HepG2 (cell line): ENCODE results near the gene NUP85. TPM values are rescaled to one million over a fixed set of nuclear protein-coding genes. Genes with fewer than 3 reads are reported as not detected.

Experiments
- CBX2 ChIP-seq, 2 experiments: fragments of 200-600 bp in 1 of 2; sonication (generic); formaldehyde crosslinking in 1 of 2; IDR thresholded peaks; 2 replicates each; pipeline versions ENCODE4 v1.7.0 to v1.8.1; 2018 to 2022; ENCODE audit warnings: low read depth in 2 of 2, low read length in 1 of 2, mild to moderate bottlenecking in 1 of 2, missing genetic modification reagents in 1 of 2
- HDAC6 ChIP-seq: fragments of 200-600 bp; sonication (generic); IDR thresholded peaks from 2 replicates; pipeline ENCODE4 v1.7.0; 2017; ENCODE audit warnings: mild to moderate bottlenecking, antibody characterized with exemption, low read length, low read depth
- HIC2 ChIP-seq: sonication (generic); formaldehyde crosslinking; IDR thresholded peaks from 2 replicates; pipeline ENCODE4 v1.9.0; 2022; ENCODE audit warnings: low read depth, missing genetic modification reagents
- HNRNPL ChIP-seq: fragments of 200-400 bp; formaldehyde crosslinking; IDR thresholded peaks from 2 replicates; pipeline ENCODE4 v1.6.1; 2017; ENCODE audit warnings: mild to moderate bottlenecking, low read depth, low read length
- IRF1 ChIP-seq: sonication (generic); formaldehyde crosslinking; IDR thresholded peaks from 2 replicates; pipeline ENCODE4 v1.4.0; 2020; ENCODE audit warnings: low read depth, mild to moderate bottlenecking, missing genetic modification reagents
- MAX ChIP-seq: IDR thresholded peaks from 2 replicates; pipeline ENCODE4 v1.6.1; 2012; ENCODE audit warnings: inconsistent platforms
- MEIS2 ChIP-seq: sonication (generic); formaldehyde crosslinking; IDR thresholded peaks from 2 replicates; pipeline ENCODE4 v1.9.0; 2021; ENCODE audit warnings: mild to moderate bottlenecking, missing genetic modification reagents
- NCOA2 ChIP-seq: sonication (generic); formaldehyde crosslinking; IDR thresholded peaks from 2 replicates; pipeline ENCODE4 v1.8.0; 2022; ENCODE audit warnings: inconsistent platforms
- NR2F1 ChIP-seq, 2 experiments: fragments of 450-650 bp in 1 of 2; formaldehyde crosslinking in 1 of 2; IDR thresholded peaks; 2 replicates each; pipeline versions ENCODE4 v1.5.0 to v1.6.1; 2016 to 2020; ENCODE audit warnings: mild to moderate bottlenecking in 1 of 2, missing compliant biosample characterization in 1 of 2, missing genetic modification reagents in 1 of 2, moderate library complexity in 1 of 2
- PPARG ChIP-seq: conservative IDR thresholded peaks from 2 replicates; pipeline ENCODE4 v1.6.1; 2016; ENCODE audit warnings: missing biosample characterization, missing genetic modification reagents
- SYNCRIP ChIP-seq: fragments of 200-400 bp; formaldehyde crosslinking; IDR thresholded peaks from 2 replicates; pipeline ENCODE4 v1.6.1; 2018; ENCODE audit warnings: mild to moderate bottlenecking, low read depth, low read length; ENCODE audit not compliant: insufficient read depth
- TARDBP ChIP-seq: sonication (generic); formaldehyde crosslinking; IDR thresholded peaks from 2 replicates; pipeline ENCODE4 v1.8.0; 2022; ENCODE audit warnings: mild to moderate bottlenecking, missing genetic modification reagents
- ZBTB38 ChIP-seq: sonication (generic); formaldehyde crosslinking; IDR thresholded peaks from 2 replicates; pipeline ENCODE4 v1.5.1; 2020; ENCODE audit warnings: mild to moderate bottlenecking, missing genetic modification reagents
- ZNF142 ChIP-seq: sonication (generic); formaldehyde crosslinking; IDR thresholded peaks from 2 replicates; pipeline ENCODE4 v1.4.0; 2020; ENCODE audit warnings: missing genetic modification reagents
- ZNF292 ChIP-seq: sonication (generic); formaldehyde crosslinking; IDR thresholded peaks from 2 replicates; pipeline ENCODE4 v1.8.1; 2022; ENCODE audit warnings: mild to moderate bottlenecking, low read depth, missing genetic modification reagents, borderline replicate concordance
- ZNF572 ChIP-seq: sonication (generic); formaldehyde crosslinking; IDR thresholded peaks from 2 replicates; pipeline ENCODE4 v1.5.1; 2020; ENCODE audit warnings: mild to moderate bottlenecking, missing genetic modification reagents
- ZNF589 ChIP-seq: sonication (generic); formaldehyde crosslinking; conservative IDR thresholded peaks from 2 replicates; pipeline ENCODE4 v1.8.0; 2022; ENCODE audit warnings: mild to moderate bottlenecking, moderate library complexity, missing genetic modification reagents
- ZNF616 ChIP-seq: sonication (generic); formaldehyde crosslinking; IDR thresholded peaks from 2 replicates; pipeline ENCODE4 v1.5.0; 2020; ENCODE audit warnings: low read depth, mild to moderate bottlenecking, missing genetic modification reagents
- ZNF83 ChIP-seq: sonication (generic); formaldehyde crosslinking; IDR thresholded peaks from 2 replicates; pipeline ENCODE4 v1.4.0; 2020; ENCODE audit warnings: missing genetic modification reagents, mild to moderate bottlenecking, borderline replicate concordance
- ZSCAN9 ChIP-seq: IDR thresholded peaks from 2 replicates; pipeline ENCODE4 v1.6.1; 2016; ENCODE audit warnings: borderline replicate concordance
- polyA plus RNA-seq, 8 experiments: library from polyadenylated mRNA; depleted of rRNA in 3 of 8; stranded (reverse) in 7 of 8; unstranded in 1 of 8; fragments of >200 nt; fragmentation: Illumina TruSeq in 4 of 8; extraction: Trizol in 4 of 8; gene quantifications; 2 replicates each; pipeline versions ENCODE4 v1.2.1 to v1.2.3, GENCODE V29; 2011 to 2016; ENCODE audit warnings: low read depth in 4 of 8, missing spikeins in 1 of 8, mixed read lengths in 1 of 8; ENCODE audit not compliant: insufficient read depth in 1 of 8
- total RNA-seq, 5 experiments: library from RNA; depleted of rRNA; stranded (reverse); fragments of >200 nt; fragmentation: Illumina TruSeq; extraction: Trizol; gene quantifications; 2 replicates each; pipeline ENCODE4 v1.2.3, GENCODE V29; 2016; ENCODE audit warnings: low read depth in 1 of 5

NUP85 gene
- total and polyA plus RNA-seq, 2 of the 13 experiments (the other 11 are each of a cell fraction or from before 2014, with no cell fraction given): 89.1 to 124 TPM

GRCh38 chr17:75267411-75268232 lies 62.1 kb downstream of the NUP85 start (continued):
- TF ChIP-seq HIC2 (CRISPR knock-in tag): peak; percentile 61; the same call in 1 of the 2 replicates
- no peak for TF ChIP-seq SYNCRIP
- TF ChIP-seq MAX: peak; percentile 81
- peak; percentile 61; the same call in 1 of the 2 replicates for TF ChIP-seq PPARG (CRISPR knock-in tag)
- TF ChIP-seq IRF1 (CRISPR knock-in tag): no peak
- no peak for TF ChIP-seq CBX2 (IDR thresholded peaks at IDR 0.05; ENCODE audit: low read depth, low read length)
- no peak for TF ChIP-seq CBX2 (CRISPR knock-in tag; IDR thresholded peaks at IDR 0.05; ENCODE audit: low read depth)
- no peak for TF ChIP-seq NR2F1 (CRISPR knock-in tag; IDR thresholded peaks at IDR 0.05)
- no peak for TF ChIP-seq HNRNPL
- 0 out of 2 replicates have a peak, but pooled peaks have one; percentile 18 for TF ChIP-seq ZNF83
- peak; percentile 89; the same call in 1 of the 2 replicates for TF ChIP-seq ZNF616 (CRISPR knock-in tag)
- TF ChIP-seq ZBTB38 (CRISPR knock-in tag): 0 out of 2 replicates have a peak, but pooled peaks have one; percentile 75
- TF ChIP-seq NCOA2 (CRISPR knock-in tag): peak; percentile 20; the same call in 1 of the 2 replicates
- no peak for TF ChIP-seq ZNF572 (CRISPR knock-in tag)
- TF ChIP-seq HDAC6: no peak
- TF ChIP-seq TARDBP (CRISPR knock-in tag): peak; percentile 82; the same call in 1 of the 2 replicates
- TF ChIP-seq MEIS2 (CRISPR knock-in tag): no peak
- TF ChIP-seq ZSCAN9 (CRISPR knock-in tag): no peak
- no peak for TF ChIP-seq ZNF142
- TF ChIP-seq ZNF589 (CRISPR knock-in tag): 0 out of 2 replicates have a peak, but pooled peaks have one; percentile 19
- TF ChIP-seq ZNF292 (CRISPR knock-in tag): peak; percentile 95
